ENCODE data around the gene RALGAPA2. TPM values are rescaled to one million over a fixed set of nuclear protein-coding genes. Genes with fewer than 3 reads are reported as not detected.

Gene RALGAPA2
- total RNA-seq, 1 experiment from 2014 or later = 10.8 TPM

GRCh38 chr20:20426655-20426907 lies 285.9 kb downstream of the RALGAPA2 start:
- POLR2A ChIA-PET = no interaction called here
- CTCF ChIA-PET = no interaction called here
- RAD21 ChIA-PET (ENCODE audit: low non-redundant PET in 1 of 2, low total read pairs in 2 of 2, uncharacterized antibody in 2 of 2, unreplicated experiment in 2 of 2) = no interaction called here
- H3K27ac ChIP-seq (ENCODE audit: low read depth, low read length) = no peak overlapping the region
- TF ChIP-seq SRF (IDR thresholded peaks at IDR 0.05; ENCODE audit: low read depth) = no peak
- no peak for TF ChIP-seq POLR2A (IDR thresholded peaks at IDR 0.05; ENCODE audit: borderline replicate concordance, extremely low read depth, insufficient read depth, insufficient read length)
- no peak for TF ChIP-seq ZBTB33 (IDR thresholded peaks at IDR 0.05; ENCODE audit: extremely low read depth, insufficient replicate concordance, low read length)
- TF ChIP-seq CEBPB (IDR thresholded peaks at IDR 0.05; ENCODE audit: low read depth) = no peak
- no peak for TF ChIP-seq SIN3A (IDR thresholded peaks at IDR 0.05; ENCODE audit: low read depth)
- TF ChIP-seq FOSL1 (IDR thresholded peaks at IDR 0.05; ENCODE audit: low read depth) = no peak
- no peak for TF ChIP-seq CTCF (IDR thresholded peaks at IDR 0.05 in 2 of 3, conservative IDR thresholded peaks at IDR 0.05 in 1 of 3; ENCODE audit: borderline replicate concordance in 1 of 3, insufficient read depth in 1 of 3, low read depth in 2 of 3, low read length in 2 of 3)
- TF ChIP-seq ELF1 (IDR thresholded peaks at IDR 0.05; ENCODE audit: borderline replicate concordance, low read depth) = no peak
- intact Hi-C loops (cut with micrococcal nuclease) = no loop called here
- DNase-seq (ENCODE audit: low read depth, low spot score) = no peak
- no peak for ATAC-seq
- H2AFZ ChIP-seq (ENCODE audit: low read depth, low read length, poor library complexity, severe bottlenecking) = no peak overlapping the region
- no peaks in the 10 kb centered on the region for H3K9me2 ChIP-seq (ENCODE audit: insufficient read depth)
- H3K79me2 ChIP-seq (ENCODE audit: insufficient read depth, low read length) = no peaks in the 10 kb centered on the region
- H3K27me3 ChIP-seq (ENCODE audit: insufficient read depth, low read length) = no peaks in the 10 kb centered on the region
- no peak overlapping the region for H3K9ac ChIP-seq (ENCODE audit: low read length)
- no peaks in the 10 kb centered on the region for H4K20me1 ChIP-seq (ENCODE audit: insufficient read depth)
- no peaks in the 10 kb centered on the region for H3K36me3 ChIP-seq (ENCODE audit: control insufficient read depth in 1 of 2, insufficient read depth in 2 of 2, low read length in 2 of 2)
- H3K4me3 ChIP-seq (replicated peaks in 1 of 2; ENCODE audit: low read depth in 1 of 2, low read length in 2 of 2) = no peak overlapping the region
- no peaks in the 10 kb centered on the region for H3K4me1 ChIP-seq (ENCODE audit: control insufficient read depth in 1 of 2, insufficient read depth in 2 of 2, low read length in 2 of 2)
- H3K9me3 ChIP-seq (ENCODE audit: control insufficient read depth in 1 of 2, insufficient read depth in 1 of 2, low read depth in 1 of 2, low read length in 2 of 2) = no peaks in the 10 kb centered on the region
- BruUV-seq (replicated peaks) = no TSS peak
- H3K4me2 ChIP-seq (ENCODE audit: low read length) = no peak overlapping the region

All from HCT116 (cell line).